Dendritic cell treated with granulocyte-macrophage colony-stimulating factor and Interleukin-4, amounts not matched to agents 40 ng/mL and 50 ng/mL, for 4 days (primary cell): Measurements from ENCODE around the gene ARHGEF28.

Experiments
- H3K27ac Mint-ChIP-seq: one replicate; pipeline ENCODE4 v1.8.0; 2022; ENCODE audit warnings: mild to moderate bottlenecking, mixed read lengths
- H3K27me3 Mint-ChIP-seq: one replicate; pipeline ENCODE4 v1.8.0; 2022; ENCODE audit warnings: mild to moderate bottlenecking, mixed read lengths
- H3K36me3 Mint-ChIP-seq: one replicate; pipeline ENCODE4 v1.8.0; 2022; ENCODE audit warnings: low read depth, mixed read lengths
- H3K4me1 Mint-ChIP-seq: one replicate; pipeline ENCODE4 v1.8.0; 2022; ENCODE audit warnings: low read depth, mixed read lengths
- H3K4me3 Mint-ChIP-seq: one replicate; pipeline ENCODE4 v1.8.0; 2022; ENCODE audit warnings: mild to moderate bottlenecking, moderate library complexity, mixed read lengths
- H3K9me3 Mint-ChIP-seq: one replicate; pipeline ENCODE4 v1.8.0; 2022; ENCODE audit warnings: mixed read lengths
- intact Hi-C: fragments of 100-400 bp; cut with micrococcal nuclease; formaldehyde crosslinking; loops from one replicate; pipeline ENCODE4 v1.15.0; 2022

The ARHGEF28 gene

DNA sequence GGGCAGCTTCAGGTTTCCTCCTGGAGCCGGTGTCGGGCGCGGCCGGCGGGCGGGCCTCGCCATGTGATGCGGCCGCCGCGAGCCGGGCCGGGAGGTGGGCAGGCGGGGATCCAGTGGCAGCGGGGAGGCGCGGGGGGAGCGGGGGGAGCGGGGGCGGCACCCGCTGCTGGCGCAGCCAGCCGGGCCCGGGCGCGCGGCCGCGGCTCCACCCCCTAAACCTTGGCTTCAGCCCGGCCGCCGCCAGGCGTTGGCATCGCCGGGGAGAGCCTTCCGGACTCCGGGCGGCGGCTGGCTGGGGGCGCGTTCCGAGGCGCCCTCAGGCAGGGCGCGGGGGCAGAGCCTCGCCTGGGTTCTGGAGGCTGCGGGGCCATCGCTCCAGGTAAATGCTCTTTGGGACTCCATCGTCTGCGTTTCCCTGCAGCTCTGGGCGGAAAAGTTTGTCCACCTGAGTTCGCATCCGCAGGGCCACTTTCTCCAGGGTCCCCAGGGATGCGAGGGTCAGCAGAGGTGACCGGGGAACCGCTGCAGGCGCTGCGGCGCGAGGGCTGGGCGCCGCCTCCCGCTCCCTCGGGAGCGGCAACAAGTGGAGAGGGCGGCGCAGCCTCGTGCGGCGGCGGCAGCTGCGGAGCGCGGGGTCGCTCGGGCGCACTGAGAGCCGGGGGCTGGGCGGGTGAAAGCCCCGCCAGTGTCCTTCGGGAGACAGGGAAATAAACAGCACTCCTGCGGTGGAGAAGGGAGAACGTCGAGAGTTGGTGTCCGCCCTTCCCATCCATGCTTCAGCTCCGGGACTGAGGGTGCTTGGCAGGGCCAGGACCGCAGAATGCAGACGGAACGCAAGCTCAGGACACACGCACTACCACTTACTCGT is at the start of gene ARHGEF28:
TSS of gene ARHGEF28 (plus strand) at position 253 of the 868 bp plus-strand sequence. CDS start 58,656 bp downstream, outside the sequence.
- Mint-ChIP-seq H3K4me3 (peak within 1 kb of the TSS; percentile 74), H3K27ac (no peak within 1 kb of the TSS), H3K36me3 (no peaks in the 10 kb centered on the region), H3K9me3 (no peaks in the 10 kb centered on the region), H3K4me1 (no peaks in the 10 kb centered on the region), H3K27me3 (peaks cover 48% of the 10 kb centered on the region)
- intact Hi-C loops, result no loop called here

DNA sequence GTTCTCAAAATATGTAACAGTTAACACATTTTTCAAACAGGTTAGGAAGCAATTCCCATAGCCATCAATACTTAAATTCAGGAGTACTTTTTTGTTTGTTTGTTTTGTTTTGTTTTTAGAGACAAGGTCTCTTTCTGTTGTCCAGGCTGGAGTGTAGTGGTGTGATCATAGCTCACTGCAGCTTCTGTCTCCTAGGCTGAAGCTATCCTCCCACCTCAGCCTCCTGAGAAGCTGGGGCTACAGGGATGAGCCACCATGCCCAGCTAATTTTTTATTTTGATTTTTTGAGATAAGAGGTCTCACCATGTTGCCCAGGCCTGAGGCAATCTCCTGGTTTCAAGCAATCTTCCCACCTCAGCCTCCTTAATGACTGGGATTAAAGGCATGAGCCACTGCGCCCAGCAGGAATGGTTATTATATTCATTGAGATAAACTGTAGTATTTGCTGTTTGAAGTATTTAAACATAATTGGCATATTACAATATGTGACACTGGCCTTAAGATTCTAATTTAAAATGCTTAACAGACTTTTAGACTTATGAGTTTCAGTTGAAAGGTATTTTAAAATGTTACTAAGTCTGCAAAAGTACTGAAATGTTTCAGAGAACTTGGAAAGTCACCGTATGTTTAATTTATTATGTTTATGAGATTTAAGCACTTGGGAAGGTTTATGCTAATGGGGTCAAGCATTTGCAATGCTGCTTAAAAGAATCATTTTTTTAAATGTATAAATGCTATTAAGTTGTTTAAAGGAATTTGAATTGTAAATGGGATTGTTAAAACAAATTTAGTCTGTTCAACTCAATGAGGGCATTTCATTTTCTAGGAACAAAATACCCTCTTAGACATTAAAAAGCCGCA is 43.5 kb upstream of the ARHGEF28 start:
- no peaks in the 10 kb centered on the region for H3K27me3 Mint-ChIP-seq
- H3K9me3 Mint-ChIP-seq, result no peaks in the 10 kb centered on the region
- no peak overlapping the region for H3K27ac Mint-ChIP-seq
- H3K4me3 Mint-ChIP-seq, result no peak overlapping the region
- H3K36me3 Mint-ChIP-seq, result peaks cover 36% of the 10 kb centered on the region
- intact Hi-C loops, result no loop called here
- H3K4me1 Mint-ChIP-seq, result no peaks in the 10 kb centered on the region

DNA sequence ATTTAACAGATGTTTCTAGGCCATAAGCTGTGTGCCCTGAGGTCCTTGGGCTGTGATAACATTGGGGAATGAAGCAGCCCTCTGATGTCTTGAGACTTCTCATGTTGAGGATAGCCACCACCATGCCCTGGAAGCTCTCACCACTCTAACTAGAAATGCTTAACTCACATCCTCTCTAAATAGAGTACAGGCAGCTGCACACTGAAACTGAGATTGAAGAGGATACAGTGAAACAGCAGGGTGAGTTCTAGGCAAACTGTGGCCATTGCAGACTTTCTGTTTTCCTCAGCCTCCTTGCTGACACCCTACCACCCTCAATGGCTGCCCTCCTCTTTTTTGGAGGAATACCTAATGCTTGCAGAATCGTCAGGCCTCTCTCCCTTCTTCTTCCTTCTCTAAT is 38.1 kb upstream of the ARHGEF28 start:
- no peaks in the 10 kb centered on the region for H3K36me3 Mint-ChIP-seq
- no peak overlapping the region for H3K4me3 Mint-ChIP-seq
- H3K27ac Mint-ChIP-seq, result no peak overlapping the region
- intact Hi-C loops, result no loop called here
- H3K4me1 Mint-ChIP-seq, result no peaks in the 10 kb centered on the region
- no peaks in the 10 kb centered on the region for H3K9me3 Mint-ChIP-seq
- H3K27me3 Mint-ChIP-seq, result no peaks in the 10 kb centered on the region

GRCh38 chr5:73591102-73591695 is 34.8 kb upstream of the ARHGEF28 start:
- Mint-ChIP-seq H3K4me1 (no peaks in the 10 kb centered on the region), H3K27me3 (no peaks in the 10 kb centered on the region), H3K27ac (no peak overlapping the region)

DNA sequence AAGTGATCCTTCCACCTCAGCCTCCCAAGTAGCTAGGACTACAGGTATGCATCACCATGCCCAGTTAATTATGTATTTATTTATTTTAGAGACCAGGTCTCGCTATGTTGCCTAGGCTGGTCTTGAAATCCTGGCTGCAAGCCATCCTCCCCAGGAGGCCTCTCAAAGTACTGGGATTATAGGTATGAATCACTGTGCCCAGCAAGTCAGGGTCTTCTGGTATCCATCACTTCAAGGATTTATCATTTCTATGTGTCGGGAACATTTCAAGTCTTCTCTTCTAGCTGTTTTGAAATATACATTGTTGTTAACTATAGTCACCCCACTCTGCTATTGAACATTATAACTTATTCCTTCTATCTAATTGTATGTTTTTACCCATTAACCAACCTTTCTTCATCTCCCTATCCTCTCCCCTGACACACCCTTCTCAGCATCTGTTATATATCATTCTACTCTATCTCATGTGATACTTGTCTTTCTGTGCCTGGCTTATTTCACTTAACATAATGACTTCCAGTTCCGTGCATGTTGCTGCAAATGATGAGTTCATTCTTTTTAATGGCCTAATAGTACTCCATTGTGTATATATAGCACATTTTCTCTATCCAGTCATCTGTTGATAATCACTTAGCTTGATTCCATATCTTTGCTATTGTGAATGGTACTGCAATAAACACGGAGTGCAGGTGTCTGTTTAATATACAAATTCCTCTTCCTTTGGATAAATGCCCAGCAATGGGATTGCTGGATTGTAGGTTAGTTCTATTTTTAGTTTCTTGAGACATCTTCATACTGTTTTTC is 34.1 kb upstream of the ARHGEF28 start:
- no peak overlapping the region for H3K4me3 Mint-ChIP-seq
- H3K36me3 Mint-ChIP-seq, result no peaks in the 10 kb centered on the region
- H3K4me1 Mint-ChIP-seq, result no peaks in the 10 kb centered on the region
- intact Hi-C loops, result loop anchor here (1.0 to 5.0 kb wide), 2 partner anchors 200 to 1055 kb away; no protein-coding TSS in a partner anchor
- H3K27me3 Mint-ChIP-seq, result no peaks in the 10 kb centered on the region
- no peaks in the 10 kb centered on the region for H3K9me3 Mint-ChIP-seq
- no peak overlapping the region for H3K27ac Mint-ChIP-seq

More at GRCh38 chr5:73591102-73591695, 34.8 kb upstream of the ARHGEF28 start:
- Mint-ChIP-seq H3K4me3 (no peak overlapping the region), H3K9me3 (no peaks in the 10 kb centered on the region), H3K36me3 (no peaks in the 10 kb centered on the region)
- intact Hi-C loops, result loop anchor here (1.0 to 5.0 kb wide), 2 partner anchors 201 to 1056 kb away; no protein-coding TSS in a partner anchor

GRCh38 chr5:73592551-73592950 is 33.4 kb upstream of the ARHGEF28 start:
- Mint-ChIP-seq H3K4me3 (no peak overlapping the region), H3K27me3 (no peaks in the 10 kb centered on the region), H3K4me1 (no peaks in the 10 kb centered on the region), H3K36me3 (no peaks in the 10 kb centered on the region), H3K27ac (no peak overlapping the region), H3K9me3 (no peaks in the 10 kb centered on the region)
- intact Hi-C loops, result loop anchor here (5.0 kb wide), 1 partner anchor 1055 kb away; no protein-coding TSS in a partner anchor

- intact Hi-C loops, result no loop called here
- Mint-ChIP-seq H3K4me3 (no peak overlapping the region), H3K36me3 (no peaks in the 10 kb centered on the region), H3K9me3 (peaks cover 10% of the 10 kb centered on the region), H3K4me1 (no peaks in the 10 kb centered on the region), H3K27me3 (peaks cover 1% of the 10 kb centered on the region), H3K27ac (no peak overlapping the region)
Observed at GRCh38 chr5:73596705-73597328, 29.2 kb upstream of the ARHGEF28 start.

DNA sequence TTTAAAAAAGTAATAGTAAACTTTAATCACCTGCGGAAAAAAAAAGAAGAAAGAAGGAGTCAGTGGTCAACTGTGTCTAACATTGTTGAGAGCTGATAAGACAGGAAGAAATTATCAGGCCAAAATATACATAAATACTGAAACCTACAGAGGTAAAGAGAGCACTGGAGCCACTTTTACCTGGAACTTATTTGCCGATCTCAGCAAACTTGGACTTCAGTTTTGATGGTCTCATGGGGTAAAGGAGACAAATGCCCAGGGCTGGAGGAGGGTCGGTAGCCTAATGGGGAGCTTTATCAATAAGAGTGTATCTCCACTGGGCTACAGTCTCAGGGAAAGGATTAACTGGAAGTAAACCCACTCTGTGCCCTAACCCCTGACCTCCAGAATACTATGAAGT is 26.6 kb upstream of the ARHGEF28 start:
- H3K4me3 Mint-ChIP-seq, result no peak overlapping the region
- intact Hi-C loops, result no loop called here
- H3K36me3 Mint-ChIP-seq, result no peaks in the 10 kb centered on the region
- H3K27ac Mint-ChIP-seq, result no peak overlapping the region
- peaks cover 1% of the 10 kb centered on the region for H3K27me3 Mint-ChIP-seq
- no peaks in the 10 kb centered on the region for H3K4me1 Mint-ChIP-seq
- peaks cover 14% of the 10 kb centered on the region for H3K9me3 Mint-ChIP-seq

GRCh38 chr5:73603998-73604397 is 22.0 kb upstream of the ARHGEF28 start:
- no peaks in the 10 kb centered on the region for H3K36me3 Mint-ChIP-seq
- no peak overlapping the region for H3K4me3 Mint-ChIP-seq
- no peak overlapping the region for H3K27ac Mint-ChIP-seq
- H3K4me1 Mint-ChIP-seq, result no peaks in the 10 kb centered on the region
- intact Hi-C loops, result no loop called here
- H3K9me3 Mint-ChIP-seq, result peaks cover 14% of the 10 kb centered on the region
- H3K27me3 Mint-ChIP-seq, result no peaks in the 10 kb centered on the region

DNA sequence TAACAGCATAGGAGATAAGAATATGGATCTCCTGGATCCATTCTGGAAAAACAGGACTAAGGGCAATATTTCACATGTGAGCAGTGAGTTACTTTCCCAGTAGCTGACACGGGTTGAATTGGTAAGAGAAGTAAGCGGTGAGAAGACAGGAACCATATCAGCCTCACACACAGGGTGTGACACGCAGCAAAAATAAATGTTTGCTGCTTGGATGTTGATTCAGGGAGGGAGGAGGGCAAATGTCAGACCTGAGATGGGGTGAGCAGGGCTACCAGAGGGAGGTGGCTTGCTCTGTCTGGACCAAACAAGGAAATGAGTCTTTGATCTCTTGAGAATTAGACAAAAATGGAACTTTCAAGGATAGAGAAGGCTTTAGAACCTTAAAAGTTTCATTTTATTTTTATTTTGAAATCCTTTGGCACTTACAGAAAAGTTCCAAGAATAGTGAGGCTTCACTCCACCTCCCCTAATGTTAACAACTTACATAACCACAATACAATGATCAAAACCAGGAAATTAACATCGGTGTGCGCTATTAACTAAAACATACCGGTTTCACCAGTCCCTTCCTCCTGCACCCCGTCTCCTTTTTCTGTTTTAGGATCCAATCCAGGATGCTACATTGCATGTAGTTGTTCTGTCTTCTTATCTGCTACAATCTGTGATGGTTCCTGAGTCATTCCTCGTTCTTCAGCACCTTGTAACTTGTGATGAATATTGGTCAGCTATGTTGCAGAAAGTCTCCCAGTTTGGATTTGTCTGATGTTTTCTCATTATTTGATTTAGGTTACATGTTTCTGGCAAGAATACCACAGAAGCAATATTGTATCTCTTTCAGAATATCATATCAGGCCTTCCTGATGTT is 20.5 kb upstream of the ARHGEF28 start:
- no peak overlapping the region for H3K27ac Mint-ChIP-seq
- H3K4me1 Mint-ChIP-seq, result no peaks in the 10 kb centered on the region
- no peaks in the 10 kb centered on the region for H3K36me3 Mint-ChIP-seq
- H3K4me3 Mint-ChIP-seq, result no peak overlapping the region
- intact Hi-C loops, result no loop called here
- no peaks in the 10 kb centered on the region for H3K27me3 Mint-ChIP-seq
- peaks cover 14% of the 10 kb centered on the region for H3K9me3 Mint-ChIP-seq

DNA sequence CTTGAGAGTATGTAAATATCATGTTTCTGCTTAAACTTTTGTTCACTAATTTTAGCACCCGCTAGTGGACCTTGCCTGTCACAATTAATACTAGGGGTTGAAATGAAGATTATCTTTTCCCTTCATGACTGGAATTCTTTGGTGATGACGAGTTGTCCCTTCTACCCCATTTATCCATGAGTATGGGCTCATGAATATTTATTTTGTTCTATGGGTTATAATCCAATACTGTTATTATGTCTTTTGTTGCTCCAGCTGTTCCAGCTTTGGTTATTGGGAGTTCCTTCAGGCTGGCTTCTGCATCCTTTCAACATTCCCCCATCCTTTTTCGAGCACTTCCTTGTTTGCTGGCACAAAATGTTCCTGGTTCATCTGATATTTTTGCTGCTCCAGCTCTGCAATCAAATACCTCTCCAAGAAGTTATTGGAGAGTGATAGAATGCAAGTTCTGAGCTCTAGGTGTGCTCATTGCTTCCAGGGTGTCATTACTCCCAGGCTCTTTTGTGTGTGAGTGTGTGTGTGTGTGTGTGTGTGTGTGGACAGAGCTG is 19.7 kb upstream of the ARHGEF28 start:
- H3K36me3 Mint-ChIP-seq, result no peaks in the 10 kb centered on the region
- H3K4me1 Mint-ChIP-seq, result no peaks in the 10 kb centered on the region
- H3K4me3 Mint-ChIP-seq, result no peak overlapping the region
- H3K9me3 Mint-ChIP-seq, result peaks cover 18% of the 10 kb centered on the region
- H3K27me3 Mint-ChIP-seq, result no peaks in the 10 kb centered on the region
- intact Hi-C loops, result no loop called here
- H3K27ac Mint-ChIP-seq, result no peak overlapping the region

- Mint-ChIP-seq H3K27me3 (peaks cover 2% of the 10 kb centered on the region), H3K36me3 (no peaks in the 10 kb centered on the region), H3K4me3 (no peak overlapping the region), H3K4me1 (no peaks in the 10 kb centered on the region), H3K27ac (no peak overlapping the region), H3K9me3 (peaks cover 9% of the 10 kb centered on the region)
- intact Hi-C loops, result no loop called here
Observed at GRCh38 chr5:73607228-73607627, 18.8 kb upstream of the ARHGEF28 start.
